Left forelimb (tissue), 1 donor: ENCODE measurements around the gene ZNF837.
"Not testable (repeated sequence)": the region's sequence is repeated elsewhere in the genome, so short reads cannot be mapped to it uniquely, and the experiment has no call there.

Experiments
- DNase-seq: peaks from one replicate; pipeline ENCODE4 v3.0.0-alpha.2; 2018; ENCODE audit warnings: low spot score

ZNF837 gene

DNA sequence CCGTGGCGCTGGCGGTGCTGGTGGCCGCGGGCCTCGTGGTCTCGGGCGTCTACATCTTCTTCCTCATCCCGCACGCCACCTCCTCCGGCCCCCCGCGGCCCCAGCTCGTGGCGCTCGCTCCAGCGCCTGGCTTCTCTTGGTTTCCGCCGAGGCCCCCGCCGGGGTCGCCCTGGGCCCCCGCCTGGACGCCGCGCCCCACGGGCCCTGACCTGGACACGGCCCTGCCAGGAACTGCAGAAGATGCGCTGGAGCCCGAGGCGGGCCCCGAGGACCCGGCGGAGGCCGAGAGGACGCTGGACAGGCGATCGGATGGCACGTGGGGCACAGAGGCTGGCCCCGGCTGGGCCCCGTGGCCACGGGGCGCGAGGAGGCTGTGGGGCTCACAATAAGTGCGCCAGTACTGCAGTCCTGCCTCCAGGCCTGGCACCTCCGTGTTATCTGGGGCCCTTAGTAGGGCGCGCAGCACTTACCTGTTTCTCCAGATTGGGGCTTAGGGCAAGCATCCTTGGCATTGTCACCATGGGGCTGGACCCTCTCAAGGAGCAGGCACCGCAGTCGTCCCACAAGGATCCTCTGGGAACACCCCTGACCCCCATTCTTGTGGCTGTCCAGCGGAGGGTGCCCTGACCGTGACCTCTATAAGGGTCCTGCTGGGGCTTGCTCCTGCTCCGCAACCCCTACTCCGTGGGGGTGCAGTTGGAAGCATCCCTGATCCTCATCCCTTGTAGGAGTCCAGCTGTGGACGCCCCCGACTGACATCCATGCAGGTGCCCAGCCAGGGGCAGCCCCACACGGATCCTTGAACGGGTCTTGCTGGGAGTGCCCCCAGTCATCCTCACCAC lies 16.1 kb upstream of the ZNF837 start:
- DNase-seq, result no peak

DNA sequence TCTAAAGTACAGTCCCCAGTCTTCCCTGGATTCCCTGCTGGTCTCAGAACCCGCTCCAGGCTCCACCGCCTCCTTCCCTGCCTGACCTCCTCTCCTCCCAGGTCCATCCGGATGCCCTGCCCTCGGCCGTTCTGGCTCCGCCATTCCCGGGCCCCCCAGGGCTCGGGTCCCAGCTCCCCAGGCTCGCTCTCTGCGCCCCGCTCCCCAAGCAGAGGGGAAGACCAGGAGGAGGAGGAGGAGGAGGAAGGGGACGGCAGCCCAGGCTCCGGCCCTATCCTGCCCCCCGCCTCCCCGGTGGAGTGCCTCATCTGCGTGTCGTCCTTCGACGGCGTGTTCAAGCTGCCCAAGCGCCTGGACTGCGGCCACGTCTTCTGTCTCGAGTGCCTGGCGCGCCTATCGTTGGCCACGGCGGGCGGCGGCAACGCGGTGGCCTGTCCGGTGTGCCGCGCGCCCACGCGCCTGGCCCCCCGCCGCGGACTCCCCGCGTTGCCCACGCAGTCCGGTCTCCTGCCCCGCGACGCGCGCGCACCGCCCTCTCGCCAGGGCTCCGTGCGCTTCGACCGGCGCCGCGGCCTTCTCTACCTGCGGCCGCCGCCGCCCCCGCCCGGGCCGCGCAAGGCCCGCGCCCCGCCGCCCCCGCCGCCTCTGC lies 15.3 kb upstream of the ZNF837 start:
- DNase-seq, result no peak

DNA sequence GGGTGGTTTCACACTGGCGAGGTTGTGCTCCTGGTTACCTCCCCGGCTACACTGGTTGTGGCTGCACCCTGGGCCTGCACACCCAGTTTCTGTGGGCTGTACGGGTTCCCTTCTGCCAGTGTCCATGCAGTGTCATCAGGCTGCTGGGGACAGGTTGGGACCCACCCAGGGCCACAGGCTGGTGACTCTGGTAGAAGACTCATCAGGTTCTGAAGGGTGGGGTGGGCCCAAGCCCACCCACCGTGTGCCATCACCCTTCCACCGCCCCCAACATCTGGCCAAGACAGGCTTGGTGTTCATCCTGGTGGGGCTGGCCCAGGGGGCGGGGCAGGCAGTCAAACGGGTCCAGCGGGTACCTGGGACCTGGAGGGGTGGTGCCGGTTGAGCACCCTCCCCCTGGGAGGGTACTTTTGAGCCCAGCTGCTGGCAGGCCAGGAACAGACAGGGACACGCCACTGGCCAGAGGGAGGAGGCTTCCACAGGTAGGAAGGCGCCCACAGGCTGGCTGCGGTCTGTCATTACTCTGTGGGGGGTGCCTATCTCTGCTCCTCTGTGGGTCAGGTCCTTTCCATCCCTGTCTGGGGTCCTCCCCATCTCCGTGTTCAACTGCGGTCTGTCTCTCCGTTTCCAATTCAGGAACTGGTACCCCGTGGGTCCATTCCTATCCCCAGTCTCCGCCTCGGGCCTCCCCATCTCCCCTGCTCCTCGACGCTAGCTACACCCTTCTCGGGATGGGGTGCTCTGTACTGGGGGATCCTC lies 14.6 kb upstream of the ZNF837 start, which contains the start of gene RNF225:
Gene RNF225 (plus strand): TSS at position 437 of the 759 bp plus-strand sequence. CDS start 434 bp downstream, outside the sequence.
- DNase-seq, result no peak

DNA sequence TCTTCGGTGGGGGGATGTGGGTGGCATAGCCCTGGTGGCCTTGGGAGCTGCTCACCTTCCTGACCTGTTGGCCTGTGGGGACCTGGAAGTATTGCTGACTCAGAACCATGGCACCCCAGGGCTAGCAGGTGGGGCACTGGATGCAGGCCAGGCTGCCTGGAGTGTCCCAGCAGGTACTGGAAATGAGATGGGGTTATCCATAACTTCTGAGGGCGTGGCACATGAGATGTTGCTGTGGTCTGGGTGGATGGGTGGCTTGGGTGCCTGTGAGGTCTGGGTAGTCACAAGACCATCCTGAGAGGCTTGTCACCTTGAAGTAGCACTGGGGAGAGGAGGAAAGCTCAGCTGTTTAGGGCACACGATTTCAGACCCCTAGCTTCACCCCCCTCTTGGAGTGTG lies 14.0 kb upstream of the ZNF837 start:
- DNase-seq, result no peak

DNA sequence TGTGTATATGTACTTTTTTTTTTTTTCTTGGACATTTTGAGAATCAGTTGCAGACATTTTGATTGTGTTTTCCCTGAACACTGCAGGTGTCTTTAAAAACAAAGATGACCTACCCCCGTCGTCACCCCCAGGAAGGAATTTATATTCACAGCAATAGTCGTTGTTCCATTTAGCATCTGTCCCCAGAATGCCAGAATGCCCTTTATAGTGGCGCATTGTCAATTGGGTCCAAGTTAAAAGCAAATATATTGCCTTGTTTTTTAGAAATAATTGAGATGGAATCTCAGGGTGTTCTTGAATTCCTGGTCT lies 12.8 kb upstream of the ZNF837 start:
- DNase-seq, result no peak

DNA sequence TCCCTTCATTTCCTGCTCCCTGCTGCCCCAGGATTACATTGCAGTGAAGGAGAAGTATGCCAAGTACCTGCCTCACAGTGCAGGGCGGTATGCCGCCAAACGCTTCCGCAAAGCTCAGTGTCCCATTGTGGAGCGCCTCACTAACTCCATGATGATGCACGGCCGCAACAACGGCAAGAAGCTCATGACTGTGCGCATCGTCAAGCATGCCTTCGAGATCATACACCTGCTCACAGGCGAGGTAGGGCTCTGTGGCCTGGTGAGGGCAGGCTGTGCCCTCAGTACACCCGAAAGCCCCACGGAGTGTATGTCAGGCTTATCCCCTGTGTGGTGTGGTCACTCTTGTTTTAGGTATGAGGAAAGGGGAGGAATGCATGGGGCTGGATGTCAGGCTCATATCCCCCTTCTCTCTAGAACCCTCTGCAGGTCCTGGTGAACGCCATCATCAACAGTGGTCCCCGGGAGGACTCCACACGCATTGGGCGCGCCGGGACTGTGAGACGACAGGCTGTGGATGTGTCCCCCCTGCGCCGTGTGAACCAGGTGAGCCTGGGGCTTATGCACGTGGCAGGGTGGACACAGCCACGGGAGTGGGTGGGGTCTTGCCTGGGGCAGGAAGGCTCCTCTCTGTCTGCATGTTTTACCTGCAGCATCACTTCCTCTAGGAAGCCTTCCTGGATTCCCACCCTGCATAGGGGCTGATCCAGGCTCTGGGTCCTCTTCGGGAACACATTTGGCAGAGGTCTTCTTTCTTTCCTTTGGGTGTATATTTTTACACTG lies 12.3 kb upstream of the ZNF837 start:
- DNase-seq, result no peak

DNA sequence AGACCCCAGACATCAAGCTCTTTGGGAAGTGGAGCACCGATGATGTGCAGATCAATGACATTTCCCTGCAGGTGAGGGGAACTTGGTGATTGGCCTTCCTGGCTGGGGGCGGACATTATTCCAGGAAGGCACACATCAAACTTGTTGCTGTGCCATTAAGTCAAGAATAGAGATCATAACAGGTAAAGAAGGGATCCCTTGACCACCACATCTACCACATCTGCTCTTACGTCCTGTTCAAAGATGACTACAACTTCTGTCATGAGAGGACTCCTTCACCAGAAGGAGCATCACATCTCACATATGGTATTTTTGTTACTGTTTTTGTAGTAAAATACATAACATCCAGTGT lies 7.3 kb upstream of the ZNF837 start:
- no peak for DNase-seq

DNA sequence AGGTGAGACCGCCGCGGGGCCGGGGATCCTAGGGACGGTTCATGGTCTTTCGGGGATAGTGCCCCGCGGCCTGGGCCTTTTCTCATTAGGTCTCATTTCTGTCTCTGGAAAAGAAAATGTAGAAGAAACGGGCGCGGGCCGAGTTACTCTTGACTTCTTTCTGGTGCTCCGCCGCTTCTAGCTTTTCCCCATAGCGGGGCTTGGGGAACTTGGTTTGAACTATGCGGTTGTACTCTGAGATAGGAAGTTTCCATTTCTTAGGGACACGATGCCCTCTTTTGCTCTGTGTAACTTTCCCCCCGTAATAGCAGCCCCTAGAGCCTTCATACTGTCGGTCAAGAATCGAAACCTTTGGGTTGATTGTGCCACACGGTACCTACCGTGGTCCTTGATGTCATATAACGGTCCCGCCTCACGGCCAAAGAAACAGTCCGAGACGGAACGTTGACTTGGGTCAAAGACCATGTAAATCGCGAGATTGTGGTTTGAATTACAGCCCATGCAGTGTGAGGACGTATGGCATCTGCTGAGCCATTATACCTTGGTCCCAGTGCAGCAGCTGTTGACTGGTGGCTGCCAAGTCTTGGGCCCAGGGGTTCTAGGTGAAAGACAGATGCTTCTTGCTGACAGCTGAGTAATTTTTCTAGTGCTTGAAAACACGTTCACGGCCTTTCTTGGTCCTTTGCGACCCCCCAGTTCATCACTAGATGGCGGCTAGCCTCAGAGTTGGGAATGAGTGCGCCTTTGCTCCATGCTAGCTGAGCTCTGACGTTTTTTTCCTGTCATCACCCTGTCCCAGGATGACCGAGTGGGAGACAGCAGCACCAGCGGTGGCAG lies 6.7 kb upstream of the ZNF837 start:
- DNase-seq, result peak; percentile 33

DNA sequence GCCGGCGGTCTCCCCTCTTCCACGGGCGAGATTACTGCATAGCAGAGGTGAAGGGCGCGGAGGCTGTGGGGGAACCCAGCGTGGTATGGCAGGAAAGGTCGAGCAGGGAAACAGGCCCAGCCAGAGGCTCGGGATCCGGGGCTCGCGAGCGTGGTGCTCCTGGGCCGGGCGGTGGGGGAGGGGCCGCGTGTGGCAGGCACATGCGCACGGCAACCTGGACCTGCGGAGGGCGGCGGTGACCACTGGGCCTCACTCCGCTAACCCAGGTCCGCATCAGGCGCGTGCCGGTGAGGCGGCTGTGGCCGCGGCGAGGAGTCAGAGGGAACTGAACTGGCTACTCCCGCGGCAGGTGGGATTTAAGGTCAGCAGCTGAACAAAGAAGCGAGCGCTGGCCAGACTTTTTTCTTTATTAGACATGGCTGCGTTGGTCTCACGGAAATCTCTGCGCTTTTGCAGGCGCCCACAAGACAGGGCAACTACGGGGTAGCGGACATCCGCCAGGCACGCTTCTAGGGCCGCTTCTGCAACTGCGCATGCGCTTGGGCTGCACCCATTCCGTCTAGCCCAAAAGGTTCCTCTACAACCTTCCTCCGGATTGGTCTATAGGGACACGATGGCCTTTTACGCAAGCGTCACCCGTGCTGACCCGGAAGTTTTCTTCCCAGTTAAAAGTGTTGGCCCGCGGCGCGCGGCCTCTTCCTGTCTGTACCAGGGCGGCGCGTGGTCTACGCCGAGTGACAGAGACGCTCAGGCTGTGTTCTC lies 5.9 kb upstream of the ZNF837 start, which contains the start of gene RPS5:
Gene RPS5 (plus strand): TSS at position 694 of the 762 bp plus-strand sequence. CDS start 869 bp downstream, outside the sequence.
- peak; percentile 96 for DNase-seq

DNA sequence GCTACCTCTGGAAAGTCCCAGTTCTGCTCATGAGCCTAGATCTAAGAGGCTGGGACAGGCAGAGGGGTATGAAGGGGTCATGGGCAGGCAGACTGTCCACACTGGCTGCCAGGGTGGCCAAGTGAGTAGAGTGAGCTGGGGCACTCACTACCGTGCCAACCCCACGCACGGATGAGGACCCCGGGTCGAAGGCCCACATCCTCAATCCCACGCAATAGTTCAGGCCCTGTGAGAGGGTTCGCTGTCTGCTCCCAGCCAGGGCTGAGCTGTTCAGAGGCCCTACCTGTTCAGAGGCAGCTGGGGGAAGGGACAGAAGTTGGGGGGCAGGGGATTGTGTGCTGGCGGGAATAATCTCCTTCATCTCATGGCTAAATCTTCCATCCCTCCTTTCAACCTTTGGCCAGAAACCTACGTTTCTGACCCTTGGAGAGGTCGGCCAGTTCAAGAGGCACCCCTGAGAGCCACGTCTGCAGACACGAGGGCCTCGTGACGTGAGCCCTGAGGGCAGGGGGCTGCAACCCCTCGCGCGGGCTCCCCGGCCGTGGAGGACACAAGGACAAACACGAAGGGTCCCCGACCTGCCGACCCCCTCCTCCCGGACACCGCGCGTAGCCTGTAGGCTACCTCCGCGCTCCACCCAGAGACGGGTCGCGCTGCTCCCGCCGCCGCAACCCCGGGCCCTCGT lies 5.2 kb upstream of the ZNF837 start:
- DNase-seq, result no peak

DNA sequence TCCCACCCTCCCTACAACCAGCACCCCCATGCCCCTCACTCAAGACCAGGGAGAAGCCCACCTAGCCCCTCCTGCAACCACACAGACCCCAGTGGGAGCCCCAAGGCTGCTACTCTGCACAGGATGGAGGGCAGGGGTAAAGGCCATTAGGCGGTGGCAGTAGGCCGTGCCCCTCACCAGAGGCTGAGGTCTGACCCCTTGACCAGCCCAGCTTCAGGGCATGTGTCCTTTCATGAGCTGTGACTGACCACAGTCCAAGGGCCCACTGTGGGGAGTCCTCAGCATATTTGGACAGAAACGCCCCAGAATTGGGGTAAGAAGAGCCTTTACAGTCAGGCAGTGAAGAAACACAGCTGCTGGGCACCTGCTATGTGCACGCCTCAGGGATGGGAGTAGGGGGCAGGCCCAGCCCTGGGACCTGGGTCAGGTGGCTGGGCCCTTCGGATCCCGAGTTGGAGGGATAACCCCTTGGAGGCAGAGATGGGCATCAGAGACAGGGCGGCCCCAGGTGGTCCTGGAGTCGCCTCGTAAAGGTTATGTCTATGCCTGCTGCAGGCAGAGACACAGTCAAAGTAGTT lies 4.6 kb upstream of the ZNF837 start:
- peak; percentile 40 for DNase-seq

DNA sequence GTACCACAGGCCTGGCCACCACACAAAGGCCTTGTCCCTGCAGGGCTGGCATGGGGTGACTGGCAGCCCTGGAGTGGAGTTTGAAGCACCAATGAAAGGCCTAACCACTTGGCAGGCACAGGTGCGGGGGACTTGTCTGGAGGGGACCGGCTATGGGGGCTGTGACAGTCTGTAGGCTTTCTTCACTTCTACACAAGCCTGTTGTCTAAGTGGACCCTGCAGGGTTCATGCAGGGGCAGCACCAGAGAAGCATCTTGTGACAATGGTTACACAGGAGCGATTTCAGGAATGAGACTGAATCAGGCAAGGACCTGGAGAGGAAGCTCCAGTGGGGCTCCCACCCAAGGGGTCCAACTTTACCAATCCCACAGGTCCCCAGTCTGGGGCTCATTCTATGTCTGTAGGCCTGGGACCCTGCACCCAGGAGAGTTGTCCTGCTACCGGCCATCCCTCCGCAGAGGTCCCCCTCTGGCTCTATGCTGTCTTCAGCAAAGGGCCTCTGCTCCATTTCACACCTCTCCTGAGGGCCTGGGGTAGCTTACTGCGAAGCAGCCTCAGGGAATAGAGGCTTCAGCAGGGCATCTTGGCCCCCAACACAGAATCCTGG lies 2.3 kb upstream of the ZNF837 start:
- peak; percentile 49 for DNase-seq

DNA sequence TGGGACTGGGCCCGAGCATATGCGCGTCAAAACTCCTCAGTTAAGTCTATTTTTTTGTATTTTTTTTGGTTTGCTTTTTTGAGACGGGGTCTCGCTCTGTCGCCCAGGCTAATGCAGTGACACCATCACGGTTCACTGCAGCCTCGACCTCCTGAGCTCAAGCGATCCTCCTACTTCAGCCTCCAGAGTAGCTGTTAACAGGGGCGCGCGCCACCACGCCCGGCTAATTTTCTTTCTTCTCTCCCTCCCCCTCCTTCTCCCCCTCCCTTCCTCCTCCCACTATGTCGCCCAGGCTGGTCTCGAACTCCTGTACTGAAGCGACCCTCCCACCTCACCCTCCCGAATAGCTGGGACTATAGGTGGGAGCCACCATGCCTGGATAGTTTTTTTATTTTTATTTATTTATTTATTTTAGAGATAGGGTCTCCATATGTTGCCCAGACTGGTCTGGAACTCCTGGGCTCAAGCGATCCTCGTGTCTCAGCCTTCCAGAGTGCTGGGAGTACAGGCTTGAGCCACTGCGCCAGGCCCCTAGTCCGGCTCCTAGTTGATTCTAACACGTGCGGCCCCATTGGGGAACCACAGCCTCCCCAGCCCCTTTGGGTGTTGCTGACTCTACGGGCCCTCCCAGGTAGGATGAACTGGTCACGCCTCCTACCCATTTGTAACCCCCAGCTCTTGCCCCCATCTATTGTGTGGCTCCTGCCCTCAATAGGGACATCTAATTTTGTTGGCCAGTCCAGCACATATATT lies 806 bp upstream of the ZNF837 start:
- DNase-seq, result no peak

DNA sequence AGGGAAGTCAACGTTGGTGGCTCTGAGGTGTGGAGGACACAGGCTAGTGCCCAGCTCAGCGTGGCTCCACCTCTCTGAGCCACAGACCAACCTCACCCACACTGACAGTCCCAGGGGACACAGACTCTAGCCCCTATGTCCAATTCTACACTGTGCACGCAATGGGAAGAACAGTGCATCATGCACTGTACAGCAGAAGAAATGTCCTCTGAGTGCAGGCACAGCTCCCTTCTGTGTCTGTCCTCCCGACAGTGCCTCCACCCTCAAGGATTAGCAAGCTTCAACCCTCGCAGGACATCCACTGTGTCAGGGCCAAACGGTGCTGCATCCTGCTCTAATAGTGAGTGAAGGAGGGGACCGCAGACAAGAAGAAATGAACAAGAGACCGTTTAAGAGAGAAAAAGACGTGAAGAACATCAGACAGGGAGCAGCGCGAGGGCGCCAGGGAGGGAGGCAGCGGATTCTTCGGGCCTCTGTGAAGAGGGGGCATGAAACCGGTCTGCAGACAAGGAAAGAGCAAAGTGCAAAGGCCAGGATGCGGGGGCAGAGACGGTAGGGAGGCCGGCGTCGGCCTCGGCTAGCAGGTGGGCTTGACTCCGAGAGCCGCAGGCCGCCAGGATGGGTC lies 681 bp downstream of the ZNF837 start:
- DNase-seq, result no peak

DNA sequence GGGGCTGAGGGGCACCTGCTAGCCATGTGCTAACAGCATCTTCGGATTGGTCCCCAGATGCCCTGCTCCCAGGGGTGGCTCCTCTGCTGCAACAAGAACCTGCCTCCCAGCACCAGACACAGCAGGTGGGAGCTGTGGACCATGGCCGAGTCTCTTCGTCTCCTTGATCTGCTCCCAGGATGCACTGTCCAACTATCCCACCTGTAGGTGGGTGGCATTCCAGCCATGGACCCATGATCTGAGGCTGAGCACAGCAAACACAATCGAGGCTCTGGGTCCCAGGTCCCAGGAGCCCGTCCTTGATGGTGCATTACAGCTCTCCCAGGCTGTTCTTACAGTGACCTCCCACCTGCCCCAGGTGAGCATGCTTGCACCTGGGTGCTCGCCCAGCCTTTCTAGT lies 1.6 kb downstream of the ZNF837 start:
- peak; percentile 51 for DNase-seq

DNA sequence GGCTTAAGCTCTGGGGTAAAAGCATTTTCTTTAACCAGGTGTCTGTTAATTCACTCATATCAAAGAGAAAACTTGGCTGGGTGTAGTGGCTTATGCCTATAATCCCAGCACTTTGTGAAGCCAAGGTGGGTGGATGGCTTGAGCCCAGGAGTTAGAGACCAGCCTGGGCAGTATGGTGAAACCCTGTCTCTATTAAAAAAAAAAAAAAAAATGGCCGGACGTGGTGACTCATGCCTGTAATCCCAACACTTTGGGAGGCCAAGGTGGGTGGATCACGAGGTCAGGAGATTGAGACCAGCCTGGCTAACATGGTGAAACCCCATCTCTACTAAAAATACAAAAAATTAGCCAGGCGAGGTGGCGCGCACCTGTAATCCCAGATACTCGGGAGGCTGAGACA lies 4.1 kb downstream of the ZNF837 start:
- DNase-seq, result not testable (repeated sequence)

DNA sequence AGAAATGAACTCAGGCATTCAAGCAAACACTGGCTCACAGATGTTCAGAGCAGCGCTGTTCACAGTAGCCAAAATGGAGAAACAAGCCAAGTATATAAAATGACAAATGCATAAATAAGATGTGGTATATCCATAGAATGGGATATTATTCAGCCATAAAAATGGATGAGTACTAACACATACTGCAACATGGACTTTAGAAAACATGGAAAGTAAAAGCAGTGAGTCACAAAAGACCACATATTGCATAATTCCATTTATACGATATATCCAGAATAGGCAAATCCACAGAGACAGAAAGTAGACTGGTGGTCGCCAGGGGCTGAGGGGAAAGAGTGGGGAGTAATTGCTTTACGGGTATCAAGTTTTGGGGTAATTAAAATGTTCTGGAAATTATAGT lies 6.6 kb downstream of the ZNF837 start:
- no peak for DNase-seq
